Measurements from ENCODE around the gene RPSA. TPM values are rescaled to one million over a fixed set of nuclear protein-coding genes. Genes with fewer than 3 reads are reported as not detected.
A peak's percentile ranks its signal among the peaks of the same experiment; 100 is the strongest.
"Not testable (repeated sequence)": the region's sequence is repeated elsewhere in the genome, so short reads cannot be mapped to it uniquely, and the experiment has no call there.

The RPSA gene
- 1,061 to 1,093 TPM (median 1,080 TPM) in 3 replicates for total RNA-seq

DNA sequence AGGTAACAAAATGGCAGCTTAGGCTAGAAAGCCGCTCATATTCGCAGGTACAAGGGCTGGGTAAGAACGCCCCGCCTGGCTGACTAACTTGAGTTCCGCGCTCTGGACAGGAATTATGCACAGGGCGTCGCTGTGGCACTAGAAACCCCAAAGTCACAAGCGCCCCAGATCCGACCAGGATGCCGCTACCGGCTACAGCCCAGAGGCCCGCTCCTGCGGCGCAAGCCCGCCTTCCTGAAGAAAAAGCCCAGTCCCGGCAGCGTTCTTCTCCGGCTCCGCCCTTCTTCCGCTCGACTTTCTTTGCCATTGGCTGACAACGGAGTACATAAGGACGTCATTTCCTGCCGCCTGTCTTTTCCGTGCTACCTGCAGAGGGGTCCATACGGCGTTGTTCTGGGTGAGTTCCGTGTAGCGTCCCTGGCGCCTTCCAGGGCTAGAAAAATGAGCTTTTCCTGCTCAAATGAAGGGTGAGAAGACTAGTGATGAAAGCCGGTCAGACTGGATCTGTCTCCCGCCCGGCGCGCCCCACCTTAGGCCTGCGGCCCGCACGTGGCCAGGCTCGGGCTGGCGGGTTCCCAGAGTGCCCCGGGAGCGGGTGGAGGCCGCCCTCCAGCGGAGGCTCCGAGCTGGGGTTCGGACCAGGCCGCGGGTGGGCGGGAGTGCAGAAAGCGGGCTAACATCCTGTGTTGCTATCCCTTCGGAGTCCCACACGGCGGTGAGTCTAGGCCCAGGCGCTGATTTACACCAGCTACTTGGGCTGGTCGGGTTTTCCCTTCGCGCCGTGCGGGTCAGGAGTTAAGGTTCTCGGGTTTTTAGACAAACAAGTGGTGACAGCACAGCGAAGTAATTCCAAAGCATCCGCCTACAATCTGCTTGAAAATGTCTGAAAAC, at the start of gene RPSA:
TSS of gene RPSA (plus strand) at position 353 of the 891 bp plus-strand sequence. CDS start 934 bp downstream, outside the sequence.
- H3K27ac Mint-ChIP-seq, result peak within 1 kb of the TSS; percentile 98
- peak within 1 kb of the TSS; percentile 91 for H3K4me3 Mint-ChIP-seq
- H3K27me3 Mint-ChIP-seq (ENCODE audit: low read depth), result no peaks in the 10 kb centered on the region
- H3K9me3 Mint-ChIP-seq, result no peaks in the 10 kb centered on the region
- H3K36me3 Mint-ChIP-seq, result peaks cover 18% of the 10 kb centered on the region
- TF ChIP-seq, protein P1, sequence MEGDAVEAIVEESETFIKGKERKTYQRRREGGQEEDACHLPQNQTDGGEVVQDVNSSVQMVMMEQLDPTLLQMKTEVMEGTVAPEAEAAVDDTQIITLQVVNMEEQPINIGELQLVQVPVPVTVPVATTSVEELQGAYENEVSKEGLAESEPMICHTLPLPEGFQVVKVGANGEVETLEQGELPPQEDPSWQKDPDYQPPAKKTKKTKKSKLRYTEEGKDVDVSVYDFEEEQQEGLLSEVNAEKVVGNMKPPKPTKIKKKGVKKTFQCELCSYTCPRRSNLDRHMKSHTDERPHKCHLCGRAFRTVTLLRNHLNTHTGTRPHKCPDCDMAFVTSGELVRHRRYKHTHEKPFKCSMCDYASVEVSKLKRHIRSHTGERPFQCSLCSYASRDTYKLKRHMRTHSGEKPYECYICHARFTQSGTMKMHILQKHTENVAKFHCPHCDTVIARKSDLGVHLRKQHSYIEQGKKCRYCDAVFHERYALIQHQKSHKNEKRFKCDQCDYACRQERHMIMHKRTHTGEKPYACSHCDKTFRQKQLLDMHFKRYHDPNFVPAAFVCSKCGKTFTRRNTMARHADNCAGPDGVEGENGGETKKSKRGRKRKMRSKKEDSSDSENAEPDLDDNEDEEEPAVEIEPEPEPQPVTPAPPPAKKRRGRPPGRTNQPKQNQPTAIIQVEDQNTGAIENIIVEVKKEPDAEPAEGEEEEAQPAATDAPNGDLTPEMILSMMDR (IDR thresholded peaks at IDR 0.05; ENCODE audit: unreplicated experiment), result no peak
- DNase-seq (ENCODE audit: low spot score in 2 of 2, unreplicated experiment in 2 of 2), result peak; percentile 81 to 90
- peaks cover 24% of the 10 kb centered on the region for H3K4me1 Mint-ChIP-seq

DNA sequence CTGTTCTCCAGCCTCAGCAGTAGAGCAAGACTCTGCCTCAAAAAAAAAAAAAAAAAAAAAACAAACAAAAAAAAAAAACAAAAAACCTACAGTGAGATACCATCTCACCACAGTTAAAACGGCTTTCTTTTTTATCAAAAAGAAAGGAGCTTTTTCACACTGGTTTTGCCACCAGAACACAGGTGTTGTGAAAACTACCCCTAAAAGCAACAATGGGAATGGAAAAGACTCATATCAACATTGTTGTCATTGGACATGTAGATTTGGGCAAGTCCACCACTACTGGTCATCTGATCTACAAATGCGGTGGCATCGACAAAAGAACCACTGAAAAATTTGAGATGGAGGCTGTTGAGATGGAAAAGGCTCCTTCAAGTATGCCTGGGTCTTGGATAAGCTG, 48.2 kb upstream of the RPSA start:
- Mint-ChIP-seq H3K4me3 (no peak overlapping the region), H3K4me1 (peaks cover 4% of the 10 kb centered on the region), H3K27ac (no peak overlapping the region), H3K36me3 (no peaks in the 10 kb centered on the region), H3K9me3 (peaks cover 3% of the 10 kb centered on the region), H3K27me3 (ENCODE audit: low read depth) (peaks cover 35% of the 10 kb centered on the region)
- TF ChIP-seq, protein P1 (IDR thresholded peaks at IDR 0.05; ENCODE audit: unreplicated experiment), result no peak
- DNase-seq (ENCODE audit: low spot score in 2 of 2, unreplicated experiment in 2 of 2), result no peak

DNA sequence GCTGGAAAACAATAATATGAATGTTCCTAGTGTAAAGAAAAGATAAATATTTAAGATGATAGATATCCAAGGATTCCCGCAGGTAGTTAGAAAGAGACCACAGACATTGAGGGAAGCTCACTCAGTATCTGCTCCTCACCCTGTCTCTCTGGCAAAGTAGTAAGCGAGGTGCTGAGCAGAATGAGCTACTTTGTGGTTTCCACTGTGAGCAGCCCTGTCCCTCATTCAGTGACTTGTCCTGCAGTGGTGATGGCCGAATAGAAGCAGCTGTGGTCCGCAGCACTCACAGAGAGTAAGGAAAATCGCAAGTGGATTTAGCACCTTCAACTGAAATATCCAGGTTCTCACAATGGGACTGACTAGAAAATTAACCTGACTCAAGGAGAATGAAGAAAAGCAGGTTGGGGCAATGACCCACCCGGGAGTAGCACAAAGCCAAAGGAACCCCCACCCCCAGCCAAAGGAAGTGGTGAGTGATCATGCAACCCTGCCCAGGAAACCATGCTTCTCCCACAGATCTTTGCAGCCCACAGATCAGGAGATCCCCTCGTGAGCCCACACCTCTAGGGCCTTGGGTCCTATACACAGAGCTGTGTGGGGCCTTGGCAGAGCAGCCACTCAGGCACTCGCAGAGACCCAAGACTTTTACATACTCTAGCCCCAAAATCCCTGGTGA, 45.1 kb upstream of the RPSA start:
- Mint-ChIP-seq H3K27ac (no peak overlapping the region), H3K9me3 (peaks cover 12% of the 10 kb centered on the region)
- DNase-seq (ENCODE audit: low spot score in 2 of 2, unreplicated experiment in 2 of 2), result no peak

DNA sequence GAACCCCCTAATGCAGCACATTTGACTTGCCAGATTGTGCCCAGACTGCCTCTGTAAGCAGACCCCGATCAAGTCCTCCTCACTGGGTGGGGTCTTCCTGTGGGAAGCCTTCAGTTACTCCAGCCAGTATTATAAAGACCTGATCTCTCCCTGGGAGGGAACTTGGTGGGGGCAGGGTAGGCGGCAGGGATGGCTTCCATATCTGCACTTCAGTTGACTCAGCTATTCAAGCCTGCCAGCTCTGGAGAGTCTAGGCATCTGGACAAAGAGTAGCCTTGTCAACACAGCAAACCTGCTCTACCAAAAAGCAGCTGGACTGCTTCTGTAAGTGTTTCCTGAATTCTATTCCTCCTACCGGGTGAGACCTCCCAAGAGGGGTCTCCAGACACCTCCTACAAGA, 44.3 kb upstream of the RPSA start:
- TF ChIP-seq, protein P1 (IDR thresholded peaks at IDR 0.05; ENCODE audit: unreplicated experiment), result no peak
- H3K9me3 Mint-ChIP-seq, result peaks cover 12% of the 10 kb centered on the region
- H3K4me3 Mint-ChIP-seq, result no peak overlapping the region
- no peaks in the 10 kb centered on the region for H3K36me3 Mint-ChIP-seq
- no peaks in the 10 kb centered on the region for H3K4me1 Mint-ChIP-seq
- no peak overlapping the region for H3K27ac Mint-ChIP-seq
- H3K27me3 Mint-ChIP-seq (ENCODE audit: low read depth), result peaks cover 32% of the 10 kb centered on the region
- DNase-seq (ENCODE audit: low spot score in 2 of 2, unreplicated experiment in 2 of 2), result no peak

More for the DNA sequence above, 45.1 kb upstream of the RPSA start:
- Mint-ChIP-seq H3K4me3 (no peak overlapping the region), H3K4me1 (no peaks in the 10 kb centered on the region), H3K36me3 (no peaks in the 10 kb centered on the region), H3K27me3 (ENCODE audit: low read depth) (peaks cover 36% of the 10 kb centered on the region)
- TF ChIP-seq, protein P1 (IDR thresholded peaks at IDR 0.05; ENCODE audit: unreplicated experiment), result no peak

DNA sequence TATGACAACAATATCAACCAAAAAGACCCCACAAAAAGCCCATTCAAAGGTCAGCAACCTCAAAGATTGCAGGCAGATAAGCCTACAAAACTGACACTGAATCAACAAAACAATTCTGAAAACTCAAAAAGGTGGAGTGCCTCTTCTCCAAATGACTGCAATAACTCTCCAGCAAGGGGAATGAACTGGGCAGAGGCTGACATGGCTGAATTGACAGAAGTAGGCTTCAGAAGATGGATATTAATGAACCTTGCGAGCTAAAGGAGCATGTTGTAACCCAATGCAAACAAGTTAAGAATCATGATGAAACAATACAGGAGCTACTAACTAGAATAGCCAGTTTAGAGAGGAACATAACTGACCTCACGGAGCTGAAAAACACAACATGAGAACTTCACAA, 43.7 kb upstream of the RPSA start:
- Mint-ChIP-seq H3K27ac (no peak overlapping the region), H3K27me3 (ENCODE audit: low read depth) (peaks cover 25% of the 10 kb centered on the region), H3K36me3 (no peaks in the 10 kb centered on the region), H3K4me3 (no peak overlapping the region), H3K4me1 (no peaks in the 10 kb centered on the region), H3K9me3 (peaks cover 12% of the 10 kb centered on the region)
- TF ChIP-seq, protein P1 (IDR thresholded peaks at IDR 0.05; ENCODE audit: unreplicated experiment), result no peak
- no peak for DNase-seq (ENCODE audit: low spot score in 2 of 2, unreplicated experiment in 2 of 2)

DNA sequence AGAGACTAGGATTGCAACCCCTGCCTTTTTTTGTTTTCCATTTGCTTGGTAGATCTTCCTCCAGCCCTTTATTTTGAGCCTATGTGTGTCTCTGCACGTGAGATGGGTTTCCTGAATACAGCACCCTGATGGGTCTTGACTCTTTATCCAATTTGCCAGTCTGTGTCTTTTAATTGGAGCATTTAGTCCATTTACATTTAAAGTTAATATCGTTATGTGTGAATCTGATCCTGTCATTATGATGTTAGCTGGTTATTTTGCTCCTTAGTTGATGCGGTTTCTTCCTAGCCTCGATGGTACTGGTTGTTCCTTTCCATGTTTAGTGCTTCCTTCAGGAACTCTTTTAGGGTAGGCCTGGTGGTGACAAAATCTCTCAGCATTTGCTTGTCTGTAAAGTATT, 36.1 kb upstream of the RPSA start:
- not testable (repeated sequence) for DNase-seq (ENCODE audit: low spot score in 2 of 2, unreplicated experiment in 2 of 2); H3K27ac Mint-ChIP-seq; H3K27me3 Mint-ChIP-seq (ENCODE audit: low read depth); H3K36me3 Mint-ChIP-seq; H3K4me3 Mint-ChIP-seq; H3K4me1 Mint-ChIP-seq
- peaks cover 27% of the 10 kb centered on the region for H3K9me3 Mint-ChIP-seq
